Measurements from ENCODE around the gene RRAGB. TPM values are rescaled to one million over a fixed set of nuclear protein-coding genes. Genes with fewer than 3 reads are reported as not detected.
"Not testable (repeated sequence)": the region's sequence is repeated elsewhere in the genome, so short reads cannot be mapped to it uniquely, and the experiment has no call there.

The RRAGB gene
- 10 to 100 TPM in 2 of 4 donors, 1 to 10 TPM in 2; 2.2 to 16.7 (median 8.9) TPM for total RNA-seq

GRCh38 chrX:55717521-55718497, at the start of gene RRAGB:
Gene RRAGB, plus strand, starts transcription at chrX:55717749. Its CDS starts 579 bp downstream, at chrX:55718328.
- H3K4me1 ChIP-seq = peaks cover 0 to 14% (median 0%) of the 10 kb centered on the region in 4 donors
- in situ Hi-C loops (cut with MboI; ENCODE audit: low pct_ligation_motif_present in 1 of 4, low pct_unique_long_range_greater_than_20kb in 1 of 4, low sequenced_read_pairs in 3 of 4) (loop anchor here in 2 of 4 donors (25.0 kb wide), 2 partner anchors 231 to 556 kb away; partner anchors contain the start of gene USP51 (in 1 of the 2)), intact Hi-C loops (cut with DNase I; ENCODE audit: low total_unique reads) (loop anchor here (10.0 kb wide), 1 partner anchor 233 kb away; the partner anchor contains the start of gene USP51)
- H3K4me3 ChIP-seq = peak within 1 kb of the TSS; percentile 24 to 69 (median 50)
- no peaks in the 10 kb centered on the region for H3K27me3 ChIP-seq
- H3K9me3 ChIP-seq = no peaks in the 10 kb centered on the region
- TF ChIP-seq, protein P1, sequence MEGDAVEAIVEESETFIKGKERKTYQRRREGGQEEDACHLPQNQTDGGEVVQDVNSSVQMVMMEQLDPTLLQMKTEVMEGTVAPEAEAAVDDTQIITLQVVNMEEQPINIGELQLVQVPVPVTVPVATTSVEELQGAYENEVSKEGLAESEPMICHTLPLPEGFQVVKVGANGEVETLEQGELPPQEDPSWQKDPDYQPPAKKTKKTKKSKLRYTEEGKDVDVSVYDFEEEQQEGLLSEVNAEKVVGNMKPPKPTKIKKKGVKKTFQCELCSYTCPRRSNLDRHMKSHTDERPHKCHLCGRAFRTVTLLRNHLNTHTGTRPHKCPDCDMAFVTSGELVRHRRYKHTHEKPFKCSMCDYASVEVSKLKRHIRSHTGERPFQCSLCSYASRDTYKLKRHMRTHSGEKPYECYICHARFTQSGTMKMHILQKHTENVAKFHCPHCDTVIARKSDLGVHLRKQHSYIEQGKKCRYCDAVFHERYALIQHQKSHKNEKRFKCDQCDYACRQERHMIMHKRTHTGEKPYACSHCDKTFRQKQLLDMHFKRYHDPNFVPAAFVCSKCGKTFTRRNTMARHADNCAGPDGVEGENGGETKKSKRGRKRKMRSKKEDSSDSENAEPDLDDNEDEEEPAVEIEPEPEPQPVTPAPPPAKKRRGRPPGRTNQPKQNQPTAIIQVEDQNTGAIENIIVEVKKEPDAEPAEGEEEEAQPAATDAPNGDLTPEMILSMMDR (IDR thresholded peaks at IDR 0.05) = peak; percentile 46 to 89 (median 63)
- TF ChIP-seq POLR2AphosphoS5 (IDR thresholded peaks at IDR 0.05) (peak; percentile 40 to 69 (median 59)), EP300 (IDR thresholded peaks at IDR 0.05; ENCODE audit: low read depth) (no peak), POLR2A (IDR thresholded peaks at IDR 0.05) (peak; percentile 64)
- peak; percentile 95 for DNase-seq
- 41% methylated on average over 43 of the region's 46 CpGs; no CpG with 5 or more reads in 1 of the 2 donors for WGBS, 2 donors (ENCODE audit: low coverage in 1 of 2)
- no peaks in the 10 kb centered on the region for H3K36me3 ChIP-seq
- peak within 1 kb of the TSS; percentile 83 to 95 (median 88) for H3K27ac ChIP-seq

DNA sequence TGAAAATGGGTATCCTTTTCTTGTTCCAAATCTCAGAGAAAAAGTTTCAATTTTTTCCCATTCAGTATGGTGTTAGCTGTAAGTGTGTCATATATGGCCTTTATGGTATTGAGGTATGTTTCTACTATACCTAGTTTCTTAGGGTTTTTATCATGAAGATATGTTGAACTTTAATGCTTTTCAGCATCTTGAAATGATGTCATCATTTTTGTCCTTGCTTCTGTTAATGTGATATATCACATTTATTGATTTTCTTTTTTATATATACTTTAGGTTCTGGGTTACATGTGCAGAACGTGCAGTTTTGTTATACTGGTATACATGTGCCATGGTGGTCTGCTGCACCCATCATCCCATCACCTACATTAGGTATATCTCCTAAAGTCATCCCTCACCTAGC, 49.5 kb upstream of the RRAGB start:
- WGBS, 2 donors (ENCODE audit: low coverage in 1 of 2) = 67% methylated on average over 1 of the region's 1 CpG; no CpG with 5 or more reads in 1 of the 2 donors

GRCh38 chrX:55688579-55688978, 29.0 kb upstream of the RRAGB start:
- in situ Hi-C loops (cut with MboI; ENCODE audit: low pct_ligation_motif_present in 1 of 4, low pct_unique_long_range_greater_than_20kb in 1 of 4, low sequenced_read_pairs in 3 of 4); DNase-seq; H3K9me3 ChIP-seq; H3K27me3 ChIP-seq; H3K4me1 ChIP-seq; intact Hi-C loops (cut with DNase I; ENCODE audit: low total_unique reads); H3K36me3 ChIP-seq; H3K4me3 ChIP-seq; H3K27ac ChIP-seq: not testable (repeated sequence)
- 79% methylated on average over 10 of the region's 10 CpGs; no CpG with 5 or more reads in 1 of the 2 donors for WGBS, 2 donors (ENCODE audit: low coverage in 1 of 2)

More for the DNA sequence above, 49.5 kb upstream of the RRAGB start:
- Histone ChIP-seq H3K4me1 (no peaks in the 10 kb centered on the region), H3K4me3 (no peak overlapping the region), H3K27me3 (no peaks in the 10 kb centered on the region), H3K36me3 (no peaks in the 10 kb centered on the region), H3K9me3 (no peaks in the 10 kb centered on the region), H3K27ac (no peak overlapping the region)
- TF ChIP-seq, protein P1 (IDR thresholded peaks at IDR 0.05) = no peak
- TF ChIP-seq EP300 (IDR thresholded peaks at IDR 0.05; ENCODE audit: low read depth) (no peak), POLR2AphosphoS5 (IDR thresholded peaks at IDR 0.05) (no peak), POLR2A (IDR thresholded peaks at IDR 0.05) (no peak)
- intact Hi-C loops (cut with DNase I; ENCODE audit: low total_unique reads) (no loop called here), in situ Hi-C loops (cut with MboI; ENCODE audit: low pct_ligation_motif_present in 1 of 4, low pct_unique_long_range_greater_than_20kb in 1 of 4, low sequenced_read_pairs in 3 of 4) (no loop called here)
- no peak for DNase-seq

GRCh38 chrX:55695227-55696018, 22.1 kb upstream of the RRAGB start:
- Histone ChIP-seq H3K4me1 (no peaks in the 10 kb centered on the region), H3K9me3 (no peaks in the 10 kb centered on the region), H3K4me3 (no peak overlapping the region), H3K27ac (no peak overlapping the region), H3K36me3 (no peaks in the 10 kb centered on the region), H3K27me3 (no peaks in the 10 kb centered on the region)
- no peak for DNase-seq
- in situ Hi-C loops (cut with MboI; ENCODE audit: low pct_ligation_motif_present in 1 of 4, low pct_unique_long_range_greater_than_20kb in 1 of 4, low sequenced_read_pairs in 3 of 4) (no loop called here), intact Hi-C loops (cut with DNase I; ENCODE audit: low total_unique reads) (no loop called here)
- WGBS, 2 donors (ENCODE audit: low coverage in 1 of 2) = 33 to 52% methylated on average over 2 to 5 of the region's 5 CpGs
- TF ChIP-seq, protein P1 (IDR thresholded peaks at IDR 0.05) = no peak
- no peak for TF ChIP-seq POLR2AphosphoS5 (IDR thresholded peaks at IDR 0.05)
- TF ChIP-seq POLR2A (IDR thresholded peaks at IDR 0.05) = no peak
- TF ChIP-seq EP300 (IDR thresholded peaks at IDR 0.05; ENCODE audit: low read depth) = no peak

Measured in transverse colon (tissue), 4 donors.